Right lobe of liver (tissue), 6 donors: ENCODE data around the gene RBP2. TPM values are rescaled to one million over a fixed set of nuclear protein-coding genes. Genes with fewer than 3 reads are reported as not detected.

ENCODE experiments used
- ATAC-seq, 4 donors: fragments of 200-7000 bp; cut with Tn5 transposase; one replicate each; pipeline ENCODE4 v1.9.1; 2020; ENCODE audit warnings: mild to moderate bottlenecking in 4 of 4, moderate library complexity in 4 of 4
- DNase-seq, 3 donors: peaks; one replicate each; pipeline ENCODE4 v3.0.0-alpha.2; 2020
- H3K27ac ChIP-seq, 3 donors: fragments of 200-600 bp; one replicate each; pipeline ENCODE4 v1.8.0; 2022
- H3K27me3 ChIP-seq, 2 donors: fragments of 200-600 bp; one replicate each; pipeline ENCODE4 v1.8.0; 2022
- H3K36me3 ChIP-seq, 4 donors: fragments of 200-600 bp; sonication (generic) in 1 of 4; one replicate each; pipeline versions ENCODE4 v1.5.1 to v1.8.0; 2017 to 2022; ENCODE audit warnings: control low read depth in 1 of 4
- H3K4me1 ChIP-seq, 4 donors: fragments of 200-600 bp; sonication (generic) in 1 of 4; one replicate each; pipeline versions ENCODE4 v1.5.1 to v1.8.0; 2017 to 2022; ENCODE audit warnings: control low read depth in 1 of 4
- H3K4me3 ChIP-seq, 3 donors: fragments of 200-600 bp; one replicate each; pipeline ENCODE4 v1.8.0; 2022
- H3K9me3 ChIP-seq, 4 donors: fragments of 200-600 bp; sonication (generic) in 1 of 4; one replicate each; pipeline versions ENCODE4 v1.5.1 to v1.8.0; 2017 to 2022; ENCODE audit warnings: control low read depth in 1 of 4
- CTCF ChIP-seq, 4 donors: fragments of 200-600 bp in 3 of 4; fragments of 450-650 bp in 1 of 4; IDR thresholded peaks; one replicate each; pipeline versions ENCODE4 v1.5.1 to v1.8.0; 2016 to 2022; ENCODE audit warnings: antibody characterized with exemption in 4 of 4, mild to moderate bottlenecking in 2 of 4
- POLR2A ChIP-seq: fragments of 450-650 bp; IDR thresholded peaks from one replicate; pipeline ENCODE4 v1.6.1; 2017; ENCODE audit warnings: antibody characterized with exemption, mild to moderate bottlenecking
- WGBS: methylation state at CpG from one replicate; pipeline ENCODE4 v1.1.6; 2018; ENCODE audit warnings: low coverage, low lambda C conversion rate; ENCODE audit not compliant: insufficient coverage; ENCODE audit errors: missing lambda C conversion rate; 5-methylcytosine and 5-hydroxymethylcytosine counted together
- intact Hi-C, 2 donors: fragments of 100-400 bp; cut with DNase I; formaldehyde crosslinking; loops; one replicate each; pipeline versions ENCODE4 v1.11.2 to v1.14.1; 2022
- total RNA-seq, 6 experiments: library from RNA; depleted of rRNA in 2 of 6; stranded (reverse); fragments of >200 nt in 2 of 6; fragmentation: NEBNext Ultra II Directional in 3 of 6; extraction: Animal tissue kit (Norgen Biotek cat#: 25700) in 3 of 6; gene quantifications; one replicate each; pipeline versions ENCODE4 v1.1.0 to v1.2.4, GENCODE V29; 2016 to 2023
- donor health status: DM: no; HTN: yes; CAD: no.
- donor health status: DM: no; HTN: no; CAD: no.
- donor health status: DM: no; HTN: no; CAD: no.
- donor health status: DM: no; HTN: yes; CAD: no.
- donor health status: DM: no; HTN: yes; CAD: no.

The RBP2 gene
- total RNA-seq, 6 experiments from 2014 or later = not detected

DNA sequence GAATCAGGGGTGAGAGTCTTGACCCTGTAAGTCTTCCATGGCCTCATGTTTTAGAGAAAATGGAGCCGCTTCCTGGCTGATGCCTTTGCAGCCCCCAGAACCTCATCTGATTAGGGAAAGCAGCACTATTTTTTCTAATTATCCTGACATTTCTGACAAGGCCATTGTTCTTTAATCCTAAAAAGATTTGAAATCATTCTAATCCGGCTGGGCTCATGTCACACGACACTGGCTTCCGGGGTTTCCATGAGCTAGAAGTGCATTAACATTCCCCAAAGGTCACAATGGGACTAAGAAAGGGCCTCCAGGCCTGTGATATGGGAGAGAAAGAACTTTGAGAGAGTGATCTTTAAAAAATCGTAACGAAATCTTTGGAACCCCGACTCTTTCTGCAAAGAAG lies 33.1 kb downstream of the RBP2 start:
- WGBS = 88% methylated on average over 7 of the region's 7 CpGs

DNA sequence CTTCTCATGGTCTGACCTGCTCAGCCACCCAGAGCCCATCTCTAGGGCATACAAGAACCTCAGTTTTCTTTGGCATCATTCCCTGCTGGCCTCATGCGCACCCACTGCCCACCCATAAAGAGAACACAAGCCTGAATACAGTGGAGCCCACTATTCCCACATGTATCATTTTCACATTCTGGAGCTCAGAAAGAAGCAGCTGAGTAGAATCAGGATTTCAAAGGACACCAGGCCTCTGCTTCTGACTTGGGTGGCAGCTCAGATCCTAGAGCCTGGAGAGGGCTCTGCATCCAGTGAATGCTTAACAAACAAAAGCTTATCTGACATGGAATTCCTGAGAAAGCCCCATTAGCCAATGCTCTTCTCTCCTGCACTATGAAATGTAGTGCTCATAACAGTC lies 34.7 kb downstream of the RBP2 start:
- DNase-seq (no peak), ATAC-seq (no peak)
- no peak for TF ChIP-seq POLR2A
- TF ChIP-seq CTCF (IDR thresholded peaks at IDR 0.05) = no peak
- Histone ChIP-seq H3K4me3 (no peak overlapping the region), H3K27ac (no peak overlapping the region), H3K36me3 (no peaks in the 10 kb centered on the region), H3K4me1 (no peaks in the 10 kb centered on the region), H3K9me3 (no peaks in the 10 kb centered on the region), H3K27me3 (no peaks in the 10 kb centered on the region)
- intact Hi-C loops = no loop called here
- no CpG with 5 or more reads among the region's 1 CpG for WGBS

More for the DNA sequence above, 33.1 kb downstream of the RBP2 start:
- Histone ChIP-seq H3K9me3 (no peaks in the 10 kb centered on the region), H3K4me3 (no peak overlapping the region), H3K27ac (no peak overlapping the region), H3K36me3 (no peaks in the 10 kb centered on the region), H3K27me3 (no peaks in the 10 kb centered on the region), H3K4me1 (no peaks in the 10 kb centered on the region)
- intact Hi-C loops = no loop called here
- ATAC-seq = no peak
- TF ChIP-seq POLR2A = no peak
- no peak for TF ChIP-seq CTCF (IDR thresholded peaks at IDR 0.05)
- DNase-seq = no peak

GRCh38 chr3:139440639-139441556 lies 35.4 kb downstream of the RBP2 start:
- WGBS = 98% methylated on average over 5 of the region's 7 CpGs
- no peaks in the 10 kb centered on the region for H3K27me3 ChIP-seq
- no peaks in the 10 kb centered on the region for H3K9me3 ChIP-seq
- DNase-seq (no peak), ATAC-seq (no peak)
- no peak overlapping the region for H3K27ac ChIP-seq
- intact Hi-C loops = no loop called here
- H3K4me1 ChIP-seq = no peaks in the 10 kb centered on the region
- no peak overlapping the region for H3K4me3 ChIP-seq
- no peaks in the 10 kb centered on the region for H3K36me3 ChIP-seq
- no peak for TF ChIP-seq POLR2A
- TF ChIP-seq CTCF (IDR thresholded peaks at IDR 0.05) = no peak

- no peaks in the 10 kb centered on the region for H3K9me3 ChIP-seq
- intact Hi-C loops = no loop called here
These were observed 37.0 kb downstream of the RBP2 start for GRCh38 chr3:139439278-139439677.

More at GRCh38 chr3:139439278-139439677, 37.0 kb downstream of the RBP2 start:
- Histone ChIP-seq H3K27me3 (no peaks in the 10 kb centered on the region), H3K27ac (no peak overlapping the region), H3K4me3 (no peak overlapping the region), H3K4me1 (no peaks in the 10 kb centered on the region), H3K36me3 (no peaks in the 10 kb centered on the region)
- DNase-seq = no peak
- WGBS = no CpG with 5 or more reads among the region's 1 CpG
- no peak for ATAC-seq
- TF ChIP-seq CTCF (IDR thresholded peaks at IDR 0.05) (no peak), POLR2A (no peak)
